HG02973 (cell line): ENCODE results near the gene TIMM44.

Source experiments
- ATAC-seq: cut with Tn5 transposase; IDR thresholded peaks from one replicate; pipeline ENCODE4 v1.9.1; 2021; ENCODE audit warnings: moderate library complexity; ENCODE audit not compliant: unreplicated experiment

TIMM44 gene

GRCh38 chr19:7943444-7944176, at the start of gene TIMM44:
Gene TIMM44, minus strand, starts transcription at chr19:7943666. Its CDS starts 15 bp downstream, at chr19:7943651.
- ATAC-seq, result peak; percentile 93

GRCh38 chr19:7992575-7992974, 49.1 kb upstream of the TIMM44 start:
- ATAC-seq, result no peak

- ATAC-seq, result no peak
Observed at GRCh38 chr19:7989071-7989575, 45.7 kb upstream of the TIMM44 start.

GRCh38 chr19:7988307-7988706, 44.8 kb upstream of the TIMM44 start:
- no peak for ATAC-seq

GRCh38 chr19:7987114-7987768, 43.8 kb upstream of the TIMM44 start:
- ATAC-seq, result no peak

- ATAC-seq, result no peak
Observed at GRCh38 chr19:7986321-7987113, 43.1 kb upstream of the TIMM44 start.

GRCh38 chr19:7985481-7985911, 42.0 kb upstream of the TIMM44 start:
- no peak for ATAC-seq

- no peak for ATAC-seq
Observed at GRCh38 chr19:7983995-7984837, 40.8 kb upstream of the TIMM44 start.

- ATAC-seq, result no peak
Observed at GRCh38 chr19:7983286-7983950, 40.0 kb upstream of the TIMM44 start.

- ATAC-seq, result no peak
Observed at GRCh38 chr19:7982651-7983099, 39.2 kb upstream of the TIMM44 start.

- no peak for ATAC-seq
Observed at GRCh38 chr19:7982103-7982502, 38.6 kb upstream of the TIMM44 start.

- ATAC-seq, result no peak
Observed at GRCh38 chr19:7981661-7982060, 38.2 kb upstream of the TIMM44 start.

GRCh38 chr19:7981199-7981598, 37.7 kb upstream of the TIMM44 start:
- no peak for ATAC-seq

GRCh38 chr19:7980635-7981121, 37.2 kb upstream of the TIMM44 start:
- no peak for ATAC-seq

GRCh38 chr19:7980168-7980567, 36.7 kb upstream of the TIMM44 start:
- ATAC-seq, result no peak

- ATAC-seq, result no peak
Observed at GRCh38 chr19:7979559-7979958, 36.1 kb upstream of the TIMM44 start.

GRCh38 chr19:7979011-7979410, 35.5 kb upstream of the TIMM44 start:
- ATAC-seq, result no peak

- no peak for ATAC-seq
Observed at GRCh38 chr19:7978179-7978825, 34.8 kb upstream of the TIMM44 start.

- no peak for ATAC-seq
Observed at GRCh38 chr19:7977723-7978040, 34.2 kb upstream of the TIMM44 start.
